SH-SY5Y (cell line): ENCODE measurements around the gene NMB.

Experiments
- GATA2 ChIP-seq: IDR thresholded peaks from 2 replicates; pipeline ENCODE4 v1.6.1; 2011; ENCODE audit warnings: mild to moderate bottlenecking, low read depth, low read length
- GATA3 ChIP-seq: IDR thresholded peaks from 2 replicates; pipeline ENCODE4 v1.6.1; 2011; ENCODE audit warnings: low read depth, mild to moderate bottlenecking, low read length, moderate library complexity

GRCh38 chr15:84611631-84612030 lies 46.4 kb downstream of the NMB start:
- TF ChIP-seq GATA2 (no peak), GATA3 (no peak)
